ENCODE measurements around the gene ITGA4. TPM values are rescaled to one million over a fixed set of nuclear protein-coding genes. Genes with fewer than 3 reads are reported as not detected.
"Not testable (repeated sequence)": the region's sequence is repeated elsewhere in the genome, so short reads cannot be mapped to it uniquely, and the experiment has no call there.

ITGA4 gene
- polyA plus RNA-seq, 3 donors: 33.1 to 45.1 (median 36.9) TPM

- DNase-seq (ENCODE audit: extremely low read depth in 1 of 11, low read depth in 9 of 11, low spot score in 4 of 11): no peak
Measured at GRCh38 chr2:181446985-181447384, 10.2 kb upstream of the ITGA4 start.

- DNase-seq (ENCODE audit: extremely low read depth in 1 of 11, low read depth in 9 of 11, low spot score in 4 of 11): not testable (repeated sequence)
Measured at GRCh38 chr2:181449278-181449677, 7.9 kb upstream of the ITGA4 start.

GRCh38 chr2:181454686-181455450 lies 2.3 kb upstream of the ITGA4 start:
- no peak for DNase-seq (ENCODE audit: extremely low read depth in 1 of 11, low read depth in 9 of 11, low spot score in 4 of 11)

- DNase-seq (ENCODE audit: extremely low read depth in 1 of 11, low read depth in 9 of 11, low spot score in 4 of 11): peak in 4 of 11 donors; percentile 7 to 39 (median 24)
Measured at GRCh38 chr2:181456660-181457120, 496 bp upstream of the ITGA4 start.

GRCh38 chr2:181457741-181458425 lies 697 bp downstream of the ITGA4 start:
- DNase-seq (ENCODE audit: extremely low read depth in 1 of 11, low read depth in 9 of 11, low spot score in 4 of 11): peak in 5 of 11 donors; percentile 18 to 29 (median 27)

- no peak for DNase-seq (ENCODE audit: extremely low read depth in 1 of 11, low read depth in 9 of 11, low spot score in 4 of 11)
Measured at GRCh38 chr2:181458871-181459270, 1.7 kb downstream of the ITGA4 start.

- DNase-seq (ENCODE audit: extremely low read depth in 1 of 11, low read depth in 9 of 11, low spot score in 4 of 11): peak in 1 of 11 donors; percentile 33
Measured at GRCh38 chr2:181459621-181460021, 2.4 kb downstream of the ITGA4 start.

- no peak for DNase-seq (ENCODE audit: extremely low read depth in 1 of 11, low read depth in 9 of 11, low spot score in 4 of 11)
Measured at GRCh38 chr2:181461056-181461997, 4.1 kb downstream of the ITGA4 start.

- no peak for DNase-seq (ENCODE audit: extremely low read depth in 1 of 11, low read depth in 9 of 11, low spot score in 4 of 11)
Measured at GRCh38 chr2:181462033-181462432, 4.8 kb downstream of the ITGA4 start.

GRCh38 chr2:181463588-181463987 lies 6.4 kb downstream of the ITGA4 start:
- no peak for DNase-seq (ENCODE audit: extremely low read depth in 1 of 11, low read depth in 9 of 11, low spot score in 4 of 11)

- no peak for DNase-seq (ENCODE audit: extremely low read depth in 1 of 11, low read depth in 9 of 11, low spot score in 4 of 11)
Measured at GRCh38 chr2:181464966-181465365, 7.8 kb downstream of the ITGA4 start.

GRCh38 chr2:181465676-181466375 lies 8.6 kb downstream of the ITGA4 start:
- no peak for DNase-seq (ENCODE audit: extremely low read depth in 1 of 11, low read depth in 9 of 11, low spot score in 4 of 11)

GRCh38 chr2:181466661-181467576 lies 9.7 kb downstream of the ITGA4 start:
- DNase-seq (ENCODE audit: extremely low read depth in 1 of 11, low read depth in 9 of 11, low spot score in 4 of 11): peak in 3 of 11 donors; percentile 24 to 43 (median 40)

GRCh38 chr2:181467966-181468707 lies 11.0 kb downstream of the ITGA4 start:
- DNase-seq (ENCODE audit: extremely low read depth in 1 of 11, low read depth in 9 of 11, low spot score in 4 of 11): no peak

- no peak for DNase-seq (ENCODE audit: extremely low read depth in 1 of 11, low read depth in 9 of 11, low spot score in 4 of 11)
Measured at GRCh38 chr2:181468811-181469210, 11.6 kb downstream of the ITGA4 start.

- DNase-seq (ENCODE audit: extremely low read depth in 1 of 11, low read depth in 9 of 11, low spot score in 4 of 11): no peak
Measured at GRCh38 chr2:181471226-181471625, 14.0 kb downstream of the ITGA4 start.

- DNase-seq (ENCODE audit: extremely low read depth in 1 of 11, low read depth in 9 of 11, low spot score in 4 of 11): no peak
Measured at GRCh38 chr2:181471783-181472182, 14.6 kb downstream of the ITGA4 start.
